H1 (cell line): ENCODE data around the gene TTLL1. TPM values are rescaled to one million over a fixed set of nuclear protein-coding genes. Genes with fewer than 3 reads are reported as not detected.

Experiments
- CTCF ChIA-PET: fragments of 300-600 bp; sonication (Branson Sonifier 250); formaldehyde crosslinking; loops from one replicate; lab custom pipeline; 2021; ENCODE audit not compliant: partially characterized antibody; lab: Charles Lee
- POLR2A ChIA-PET: fragments of 300-600 bp; sonication (Branson Sonifier 250); formaldehyde crosslinking; loops from one replicate; lab custom pipeline; 2021; ENCODE audit warnings: inconsistent platforms; ENCODE audit not compliant: partially characterized antibody; lab: Charles Lee
- DNase-seq, 2 experiments: peaks; one replicate each; pipeline versions ENCODE4 v3.0.0 to v3.0.0-alpha.2; 2010 to 2022; ENCODE audit warnings: low spot score in 2 of 2, low read depth in 1 of 2, mixed read lengths in 1 of 2
- FAIRE-seq: peaks from 2 replicates; lab custom pipeline; 2011; peaks lifted over from hg19 to GRCh38; lab: Jason Lieb, UNC
- H2AFZ ChIP-seq: 2 replicates; pipeline ENCODE4 v1.8.1; 2012; ENCODE audit warnings: low read length, inconsistent platforms
- H2AK5ac ChIP-seq: 2 replicates; pipeline ENCODE4 v1.6.1; 2013; ENCODE audit warnings: low read depth, low read length
- H2BK120ac ChIP-seq: replicated peaks from 2 replicates; pipeline ENCODE3; 2013; ENCODE audit warnings: low read depth, low read length, inconsistent platforms
- H2BK12ac ChIP-seq: 2 replicates; pipeline ENCODE4 v1.6.1; 2013; ENCODE audit warnings: low read depth, low read length
- H2BK15ac ChIP-seq: 2 replicates; pipeline ENCODE4 v1.6.1; 2013; ENCODE audit warnings: low read length
- H2BK20ac ChIP-seq: 2 replicates; pipeline ENCODE4 v1.6.1; 2013; ENCODE audit warnings: low read length
- H2BK5ac ChIP-seq: 2 replicates; pipeline ENCODE4 v1.6.1; 2013; ENCODE audit warnings: low read depth, low read length
- H3K14ac ChIP-seq: 2 replicates; pipeline ENCODE4 v1.6.1; 2013; ENCODE audit warnings: inconsistent platforms; ENCODE audit not compliant: insufficient read length
- H3K18ac ChIP-seq: 2 replicates; pipeline ENCODE4 v1.6.1; 2013; ENCODE audit warnings: low read length; ENCODE audit errors: extremely low read depth
- H3K23ac ChIP-seq: 2 replicates; pipeline ENCODE4 v1.6.1; 2013; ENCODE audit warnings: inconsistent platforms; ENCODE audit not compliant: insufficient read length
- H3K23me2 ChIP-seq: 2 replicates; pipeline ENCODE4 v1.6.1; 2013; ENCODE audit warnings: low read depth, low read length
- H3K27ac ChIP-seq: 2 replicates; pipeline ENCODE4 v1.6.1; 2011; ENCODE audit warnings: low read depth, low read length, inconsistent platforms
- H3K27me3 ChIP-seq, 4 experiments: replicated peaks in 1 of 4; 1 replicate in 1 of 4; 2 replicates in 3 of 4; pipeline versions ENCODE4 v1.6.1 to v1.8.1; 2011 to 2013; ENCODE audit warnings: low read length in 3 of 4, mild to moderate bottlenecking in 3 of 4, inconsistent platforms in 2 of 4, mixed read lengths in 2 of 4, moderate library complexity in 1 of 4; ENCODE audit not compliant: control insufficient read depth in 3 of 4, insufficient read depth in 3 of 4; ENCODE audit errors: extremely low read depth in 1 of 4
- H3K36me3 ChIP-seq, 4 experiments: 2 replicates each; pipeline versions ENCODE4 v1.6.1 to v1.8.1; 2011 to 2013; ENCODE audit warnings: mild to moderate bottlenecking in 4 of 4, low read length in 3 of 4, moderate library complexity in 2 of 4, control low read depth in 1 of 4, inconsistent platforms in 1 of 4; ENCODE audit not compliant: insufficient read depth in 4 of 4, control insufficient read depth in 2 of 4
- H3K4ac ChIP-seq: replicated peaks from 2 replicates; pipeline ENCODE3; 2013; ENCODE audit warnings: low read length, low read depth, mixed read lengths, inconsistent platforms; ENCODE audit not compliant: insufficient read length
- H3K4me1 ChIP-seq, 4 experiments: replicated peaks in 1 of 4; 1 replicate in 1 of 4; 2 replicates in 3 of 4; pipeline versions ENCODE4 v1.6.1 to v1.8.1; 2011 to 2013; ENCODE audit warnings: low read length in 3 of 4, inconsistent platforms in 2 of 4, mixed read lengths in 1 of 4; ENCODE audit not compliant: insufficient read depth in 4 of 4, control insufficient read depth in 3 of 4
- H3K4me2 ChIP-seq, 2 experiments: 2 replicates each; pipeline versions ENCODE4 v1.6.1 to v1.8.1; 2011 to 2013; ENCODE audit warnings: low read depth in 2 of 2, low read length in 2 of 2, control low read depth in 1 of 2, inconsistent platforms in 1 of 2, mild to moderate bottlenecking in 1 of 2; ENCODE audit not compliant: insufficient read depth in 1 of 2
- H3K4me3 ChIP-seq, 4 experiments: fragments of 200-600, 300-600 bp in 1 of 4; sonication (generic), shearing (Covaris generic), sonication (Bioruptor Twin) in 1 of 4; 2 replicates each; pipeline versions ENCODE4 v1.5.1 to v1.8.1; 2011 to 2016; ENCODE audit warnings: low read length in 4 of 4, low read depth in 3 of 4, control low read depth in 2 of 4, inconsistent platforms in 2 of 4, mild to moderate bottlenecking in 2 of 4, mixed read lengths in 1 of 4, moderate library complexity in 1 of 4; ENCODE audit not compliant: insufficient read depth in 2 of 4; ENCODE audit errors: extremely low read depth in 1 of 4
- H3K56ac ChIP-seq: replicated peaks from 2 replicates; pipeline ENCODE3; 2013; ENCODE audit warnings: low read depth, mild to moderate bottlenecking, mixed read lengths, low read length, inconsistent platforms; ENCODE audit not compliant: insufficient read length
- H3K79me1 ChIP-seq: 2 replicates; pipeline ENCODE4 v1.6.1; 2013; ENCODE audit warnings: low read depth, low read length, control low read depth
- H3K79me2 ChIP-seq, 2 experiments: 2 replicates each; pipeline versions ENCODE4 v1.6.1 to v1.8.1; 2012 to 2013; ENCODE audit warnings: low read length in 2 of 2, mild to moderate bottlenecking in 2 of 2, inconsistent platforms in 1 of 2; ENCODE audit not compliant: insufficient read depth in 2 of 2, control insufficient read depth in 1 of 2
- H3K9ac ChIP-seq, 4 experiments: replicated peaks in 1 of 4; 1 replicate in 1 of 4; 2 replicates in 3 of 4; pipeline versions ENCODE4 v1.6.1 to v1.8.1; 2011 to 2013; ENCODE audit warnings: low read depth in 3 of 4, low read length in 3 of 4, control low read depth in 2 of 4, mild to moderate bottlenecking in 2 of 4, moderate library complexity in 2 of 4, inconsistent platforms in 1 of 4; ENCODE audit errors: extremely low read depth in 1 of 4
- H3K9me3 ChIP-seq, 2 experiments: 2 replicates each; pipeline versions ENCODE4 v1.6.1 to v1.8.1; 2012 to 2013; ENCODE audit warnings: mild to moderate bottlenecking in 2 of 2, moderate library complexity in 2 of 2, control low read depth in 1 of 2, inconsistent platforms in 1 of 2, low read depth in 1 of 2, low read length in 1 of 2, mixed read lengths in 1 of 2; ENCODE audit not compliant: insufficient read depth in 2 of 2
- H4K20me1 ChIP-seq, 2 experiments: replicated peaks in 1 of 2; 2 replicates each; pipeline versions ENCODE3 to v1.8.1; 2011 to 2013; ENCODE audit warnings: inconsistent platforms in 2 of 2, low read length in 2 of 2, mild to moderate bottlenecking in 1 of 2; ENCODE audit not compliant: insufficient read depth in 2 of 2, control insufficient read depth in 1 of 2
- H4K5ac ChIP-seq: 2 replicates; pipeline ENCODE4 v1.6.1; 2013; ENCODE audit warnings: low read length, low read depth, mixed read lengths, inconsistent platforms; ENCODE audit not compliant: insufficient read length
- H4K8ac ChIP-seq: 2 replicates; pipeline ENCODE4 v1.8.0; 2013; ENCODE audit warnings: mild to moderate bottlenecking, moderate library complexity, low read length, inconsistent platforms; ENCODE audit not compliant: insufficient read depth; ENCODE audit errors: extremely low read depth
- H4K91ac ChIP-seq: replicated peaks from 2 replicates; pipeline ENCODE3; 2013; ENCODE audit warnings: low read length, mixed read lengths, inconsistent platforms; ENCODE audit not compliant: insufficient read length
- BACH1 ChIP-seq: IDR thresholded peaks from 2 replicates; pipeline ENCODE4 v1.6.1; 2012; ENCODE audit warnings: low read length, improper control_type of control experiment
- BRCA1 ChIP-seq: IDR thresholded peaks from 2 replicates; pipeline ENCODE4 v1.6.1; 2012; ENCODE audit warnings: low read depth, low read length, improper control_type of control experiment
- CREB1 ChIP-seq: IDR thresholded peaks from 2 replicates; pipeline ENCODE4 v1.6.1; 2012; ENCODE audit warnings: inconsistent platforms
- GABPA ChIP-seq: IDR thresholded peaks from 2 replicates; pipeline ENCODE4 v1.6.1; 2011; ENCODE audit warnings: mild to moderate bottlenecking, low read length, moderate library complexity, borderline replicate concordance; ENCODE audit not compliant: insufficient read depth
- HDAC2 ChIP-seq, 2 experiments: fragments of 300-600 bp in 1 of 2; sonication (generic) in 1 of 2; IDR thresholded peaks; 2 replicates each; pipeline ENCODE4 v1.6.1; 2011 to 2012; ENCODE audit warnings: low read depth in 2 of 2, low read length in 2 of 2, mild to moderate bottlenecking in 2 of 2, moderate library complexity in 2 of 2, borderline replicate concordance in 1 of 2, inconsistent platforms in 1 of 2
- NRF1 ChIP-seq: IDR thresholded peaks from 2 replicates; pipeline ENCODE4 v1.6.1; 2011; ENCODE audit warnings: mild to moderate bottlenecking, low read depth, low read length, improper control_type of control experiment
- POLR2A ChIP-seq, 2 experiments: IDR thresholded peaks; 1 replicate in 1 of 2; 2 replicates in 1 of 2; pipeline ENCODE4 v1.6.1; 2011; ENCODE audit warnings: low read depth in 2 of 2, low read length in 2 of 2, mild to moderate bottlenecking in 2 of 2; ENCODE audit errors: control extremely low read depth in 1 of 2
- RBBP5 ChIP-seq: IDR thresholded peaks from 2 replicates; pipeline ENCODE4 v1.7.1; 2012; ENCODE audit warnings: low read depth, mild to moderate bottlenecking, inconsistent platforms, low read length, moderate library complexity, borderline replicate concordance
- SIX5 ChIP-seq: IDR thresholded peaks from 2 replicates; pipeline ENCODE4 v1.6.1; 2011; ENCODE audit warnings: mild to moderate bottlenecking, low read depth, low read length
- TCF12 ChIP-seq: IDR thresholded peaks from 2 replicates; pipeline ENCODE4 v1.6.1; 2011; ENCODE audit warnings: low read depth, mild to moderate bottlenecking, low read length
- WGBS, 2 experiments: shearing (Covaris generic) in 1 of 2; methylation state at CpG; one replicate each; pipeline versions ENCODE4 v1.1.6 to v1.1.7; 2013 to 2015; ENCODE audit warnings: low lambda C conversion rate in 2 of 2, mixed read lengths in 2 of 2, inconsistent platforms in 1 of 2, low coverage in 1 of 2, missing lambda C conversion rate in 1 of 2; ENCODE audit not compliant: insufficient replicate concordance in 2 of 2, insufficient coverage in 1 of 2, insufficient read length in 1 of 2; ENCODE audit errors: extremely low coverage in 1 of 2, missing lambda C conversion rate in 1 of 2; 5-methylcytosine and 5-hydroxymethylcytosine counted together
- polyA plus RNA-seq, 7 experiments: library from polyadenylated mRNA; depleted of rRNA in 3 of 7; stranded (reverse) in 5 of 7; unstranded in 2 of 7; fragments of >200 nt in 5 of 7; fragments of 200-250 nt in 2 of 7; gene quantifications; 1 replicate in 5 of 7; 2 replicates in 1 of 7; 4 replicates in 1 of 7; pipeline versions ENCODE4 v1.2.1 to v1.2.3, GENCODE V29; 2011 to 2013; ENCODE audit warnings: missing spikeins in 2 of 7, mixed read lengths in 2 of 7
- total RNA-seq: library from RNA; stranded (reverse); fragmentation: NEBNext Ultra II Directional; extraction: Animal tissue kit (Norgen Biotek cat#: 25700); gene quantifications from 2 replicates; pipeline ENCODE4 v1.2.1, GENCODE V29; 2021
- TF ChIP-seq, protein P1 (sequence below): IDR thresholded peaks from 2 replicates; pipeline ENCODE4 v1.6.1; 2011; ENCODE audit warnings: low read depth, mild to moderate bottlenecking, low read length; ENCODE audit not compliant: insufficient read depth

TTLL1 gene
- total and polyA plus RNA-seq, 2 of the 8 experiments (the other 6 are each of a cell fraction or from before 2014, with no cell fraction given): 5.0 to 13.8 TPM

DNA sequence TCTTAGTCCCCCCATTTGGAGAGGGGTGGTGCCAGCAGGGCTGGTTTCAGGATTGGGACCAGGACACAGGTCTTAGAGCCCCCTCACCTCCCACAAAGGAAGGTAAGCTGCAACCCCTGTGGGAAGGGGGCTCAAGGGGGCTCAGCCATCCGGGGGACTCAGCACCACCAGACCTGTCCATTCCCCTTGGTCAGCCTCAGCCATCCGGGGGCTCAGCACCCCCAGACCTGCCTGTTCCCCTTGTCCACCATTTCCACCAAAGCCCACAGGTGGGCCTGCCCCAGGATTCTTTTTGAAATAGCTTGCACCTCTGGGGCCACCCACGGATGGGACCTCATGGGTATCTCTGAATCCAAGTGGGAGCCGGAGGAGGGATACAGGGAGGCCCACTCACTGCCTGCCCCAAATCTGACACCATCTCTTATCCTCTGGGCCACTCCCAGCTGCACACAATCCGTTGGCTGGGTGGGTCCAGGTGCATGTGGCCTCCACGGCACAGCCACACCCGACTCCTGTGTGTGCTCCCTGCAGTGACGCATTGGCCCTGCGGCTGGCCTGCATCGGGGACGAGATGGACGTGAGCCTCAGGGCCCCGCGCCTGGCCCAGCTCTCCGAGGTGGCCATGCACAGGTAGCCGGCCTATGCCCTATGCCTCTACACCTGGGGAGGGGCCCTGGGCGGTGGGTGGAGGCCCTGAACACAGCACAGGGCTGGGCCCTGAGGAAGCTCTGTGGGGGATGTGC is 38.1 kb upstream of the TTLL1 start:
- Histone ChIP-seq H3K79me2 (no peaks in the 10 kb centered on the region), H3K27ac (no peak overlapping the region), H3K4me2 (no peak overlapping the region), H3K9ac (no peak overlapping the region), H3K79me1 (peaks cover 3% of the 10 kb centered on the region), H3K23me2 (no peaks in the 10 kb centered on the region), H3K23ac (no peak overlapping the region), H2AFZ (no peak overlapping the region), H3K4me3 (no peak overlapping the region), H3K9me3 (no peaks in the 10 kb centered on the region), H3K4ac (no peak overlapping the region), H2AK5ac (no peak overlapping the region), H3K27me3 (no peaks in the 10 kb centered on the region), H3K14ac (no peak overlapping the region), H3K4me1 (peaks cover 0 to 6% (median 0%) of the 10 kb centered on the region in 4 experiments; a peak in 3 of 7 replicates), H2BK5ac (no peak overlapping the region), H3K36me3 (peaks cover 2 to 7% (median 3%) of the 10 kb centered on the region in 4 experiments; a peak in 4 of 8 replicates), H2BK15ac (no peak overlapping the region), H4K20me1 (peaks cover 3 to 13% of the 10 kb centered on the region in 2 experiments), H2BK12ac (no peak overlapping the region), H3K56ac (no peak overlapping the region), H2BK120ac (no peak overlapping the region), H3K18ac (no peak overlapping the region), H4K8ac (no peak overlapping the region), H4K91ac (no peak overlapping the region), H2BK20ac (no peak overlapping the region), H4K5ac (no peak overlapping the region)
- DNase-seq: no peak
- FAIRE-seq: no peak
- ChIA-PET CTCF (interaction anchor here (0.6 to 2.2 kb wide), 10 partner anchors 8 to 825 kb away, joined by 3 to 6 read pairs (median 4); no protein-coding TSS in a partner anchor), POLR2A (interaction anchor here (0.7 kb wide), 1 partner anchor 9 kb away, joined by 3 read pairs; no protein-coding TSS in a partner anchor)
- WGBS, 2 experiments: 86% methylated on average over 17 of the region's 17 CpGs; no CpG with 5 or more reads in 1 of the 2 experiments
- TF ChIP-seq RBBP5 (no peak), BACH1 (no peak), POLR2A (IDR thresholded peaks at IDR 0.05; ENCODE audit: control extremely low read depth in 1 of 2, low read depth in 2 of 2, low read length in 2 of 2) (no peak), TCF12 (no peak), BRCA1 (no peak), CREB1 (no peak), HDAC2 (IDR thresholded peaks at IDR 0.05; ENCODE audit: borderline replicate concordance in 1 of 2, low read depth in 2 of 2, low read length in 2 of 2) (no peak), NRF1 (no peak), GABPA (no peak), SIX5 (no peak)
- TF ChIP-seq, protein P1, sequence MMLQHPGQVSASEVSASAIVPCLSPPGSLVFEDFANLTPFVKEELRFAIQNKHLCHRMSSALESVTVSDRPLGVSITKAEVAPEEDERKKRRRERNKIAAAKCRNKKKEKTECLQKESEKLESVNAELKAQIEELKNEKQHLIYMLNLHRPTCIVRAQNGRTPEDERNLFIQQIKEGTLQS: no peak
